ENCODE data around the gene SPATA24.

Gene SPATA24

DNA sequence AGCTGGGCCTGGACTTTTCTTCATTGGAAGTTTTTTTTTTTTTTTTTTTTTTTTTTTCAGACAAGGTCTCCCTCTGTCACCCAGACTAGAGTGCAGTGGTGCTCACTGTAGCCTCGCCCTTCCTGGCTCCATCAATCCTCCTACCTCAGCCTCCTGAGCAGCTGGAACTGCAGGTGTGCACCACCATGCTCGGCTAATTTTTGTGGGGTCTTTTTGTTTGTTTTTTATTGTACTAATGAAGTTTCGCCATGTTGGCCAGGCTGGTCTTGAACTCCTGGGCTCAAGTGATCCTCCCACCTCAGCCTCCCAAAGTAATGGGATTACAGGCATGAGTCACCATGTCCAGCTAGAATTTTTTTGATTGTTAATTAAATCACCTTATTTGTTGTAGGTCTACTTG lies 31.8 kb upstream of the SPATA24 start:
- Histone ChIP-seq H3K4me3 (ENCODE audit: low read depth in 1 of 2, low read length in 1 of 2) (no peak overlapping the region), H3K4me1 (ENCODE audit: control insufficient read depth in 1 of 2, insufficient read depth in 1 of 2, low read depth in 1 of 2, low read length in 1 of 2) (peaks cover 9 to 12% of the 10 kb centered on the region in 2 experiments), H3K36me3 (no peaks in the 10 kb centered on the region), H3K27ac (no peak overlapping the region), H3K27me3 (no peaks in the 10 kb centered on the region), H3K9me3 (no peaks in the 10 kb centered on the region)
- TF ChIP-seq, protein P1, sequence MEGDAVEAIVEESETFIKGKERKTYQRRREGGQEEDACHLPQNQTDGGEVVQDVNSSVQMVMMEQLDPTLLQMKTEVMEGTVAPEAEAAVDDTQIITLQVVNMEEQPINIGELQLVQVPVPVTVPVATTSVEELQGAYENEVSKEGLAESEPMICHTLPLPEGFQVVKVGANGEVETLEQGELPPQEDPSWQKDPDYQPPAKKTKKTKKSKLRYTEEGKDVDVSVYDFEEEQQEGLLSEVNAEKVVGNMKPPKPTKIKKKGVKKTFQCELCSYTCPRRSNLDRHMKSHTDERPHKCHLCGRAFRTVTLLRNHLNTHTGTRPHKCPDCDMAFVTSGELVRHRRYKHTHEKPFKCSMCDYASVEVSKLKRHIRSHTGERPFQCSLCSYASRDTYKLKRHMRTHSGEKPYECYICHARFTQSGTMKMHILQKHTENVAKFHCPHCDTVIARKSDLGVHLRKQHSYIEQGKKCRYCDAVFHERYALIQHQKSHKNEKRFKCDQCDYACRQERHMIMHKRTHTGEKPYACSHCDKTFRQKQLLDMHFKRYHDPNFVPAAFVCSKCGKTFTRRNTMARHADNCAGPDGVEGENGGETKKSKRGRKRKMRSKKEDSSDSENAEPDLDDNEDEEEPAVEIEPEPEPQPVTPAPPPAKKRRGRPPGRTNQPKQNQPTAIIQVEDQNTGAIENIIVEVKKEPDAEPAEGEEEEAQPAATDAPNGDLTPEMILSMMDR (IDR thresholded peaks at IDR 0.05): no peak

GRCh38 chr5:139431706-139432105 lies 27.8 kb upstream of the SPATA24 start:
- Histone ChIP-seq H3K9me3 (no peaks in the 10 kb centered on the region), H3K36me3 (no peaks in the 10 kb centered on the region), H3K27me3 (no peaks in the 10 kb centered on the region), H3K27ac (no peak overlapping the region), H3K4me3 (ENCODE audit: low read depth in 1 of 2, low read length in 1 of 2) (no peak overlapping the region), H3K4me1 (ENCODE audit: control insufficient read depth in 1 of 2, insufficient read depth in 1 of 2, low read depth in 1 of 2, low read length in 1 of 2) (no peaks in the 10 kb centered on the region)
- TF ChIP-seq, protein P1 (IDR thresholded peaks at IDR 0.05): no peak

DNA sequence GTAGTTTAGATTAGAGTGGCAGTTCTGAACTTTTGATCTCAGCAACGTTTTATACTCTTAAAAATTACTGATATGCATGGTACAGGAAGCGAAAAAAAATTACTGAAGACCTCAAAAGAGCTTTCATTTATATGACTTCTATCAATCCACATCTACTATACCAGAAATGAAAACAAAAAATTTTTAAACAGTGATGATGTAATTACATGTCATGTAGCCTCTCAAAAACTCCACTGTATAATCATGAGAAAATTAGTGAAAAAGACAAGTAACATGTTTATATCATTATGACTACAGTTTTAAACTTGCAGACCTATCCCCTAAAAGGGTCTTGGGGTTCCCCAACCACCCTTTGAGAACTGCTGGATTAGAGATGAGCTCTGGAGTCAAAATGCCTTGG lies 26.1 kb upstream of the SPATA24 start:
- Histone ChIP-seq H3K27ac (no peak overlapping the region), H3K27me3 (no peaks in the 10 kb centered on the region), H3K9me3 (no peaks in the 10 kb centered on the region), H3K4me3 (ENCODE audit: low read depth in 1 of 2, low read length in 1 of 2) (no peak overlapping the region), H3K4me1 (ENCODE audit: control insufficient read depth in 1 of 2, insufficient read depth in 1 of 2, low read depth in 1 of 2, low read length in 1 of 2) (no peaks in the 10 kb centered on the region), H3K36me3 (no peaks in the 10 kb centered on the region)
- TF ChIP-seq, protein P1 (IDR thresholded peaks at IDR 0.05): no peak

- no peaks in the 10 kb centered on the region for H3K4me1 ChIP-seq (ENCODE audit: control insufficient read depth in 1 of 2, insufficient read depth in 1 of 2, low read depth in 1 of 2, low read length in 1 of 2)
- H3K27ac ChIP-seq: no peak overlapping the region
- H3K36me3 ChIP-seq: no peaks in the 10 kb centered on the region
- no peaks in the 10 kb centered on the region for H3K9me3 ChIP-seq
- no peak overlapping the region for H3K4me3 ChIP-seq (ENCODE audit: low read depth in 1 of 2, low read length in 1 of 2)
- H3K27me3 ChIP-seq: no peaks in the 10 kb centered on the region
- TF ChIP-seq, protein P1 (IDR thresholded peaks at IDR 0.05): no peak
Measured at GRCh38 chr5:139426203-139426885, 22.5 kb upstream of the SPATA24 start.

GRCh38 chr5:139425497-139425896 lies 21.6 kb upstream of the SPATA24 start:
- no peaks in the 10 kb centered on the region for H3K36me3 ChIP-seq
- no peaks in the 10 kb centered on the region for H3K27me3 ChIP-seq
- H3K27ac ChIP-seq: no peak overlapping the region
- TF ChIP-seq, protein P1 (IDR thresholded peaks at IDR 0.05): no peak
- no peak overlapping the region for H3K4me3 ChIP-seq (ENCODE audit: low read depth in 1 of 2, low read length in 1 of 2)
- no peaks in the 10 kb centered on the region for H3K4me1 ChIP-seq (ENCODE audit: control insufficient read depth in 1 of 2, insufficient read depth in 1 of 2, low read depth in 1 of 2, low read length in 1 of 2)
- no peaks in the 10 kb centered on the region for H3K9me3 ChIP-seq

Data from neutrophil (primary cell).